ENCODE results near the gene ARHGAP26. TPM values are rescaled to one million over a fixed set of nuclear protein-coding genes. Genes with fewer than 3 reads are reported as not detected.

ARHGAP26 gene
- total and polyA plus RNA-seq, 2 experiments from 2014 or later = 9.5 to 16.8 TPM

DNA sequence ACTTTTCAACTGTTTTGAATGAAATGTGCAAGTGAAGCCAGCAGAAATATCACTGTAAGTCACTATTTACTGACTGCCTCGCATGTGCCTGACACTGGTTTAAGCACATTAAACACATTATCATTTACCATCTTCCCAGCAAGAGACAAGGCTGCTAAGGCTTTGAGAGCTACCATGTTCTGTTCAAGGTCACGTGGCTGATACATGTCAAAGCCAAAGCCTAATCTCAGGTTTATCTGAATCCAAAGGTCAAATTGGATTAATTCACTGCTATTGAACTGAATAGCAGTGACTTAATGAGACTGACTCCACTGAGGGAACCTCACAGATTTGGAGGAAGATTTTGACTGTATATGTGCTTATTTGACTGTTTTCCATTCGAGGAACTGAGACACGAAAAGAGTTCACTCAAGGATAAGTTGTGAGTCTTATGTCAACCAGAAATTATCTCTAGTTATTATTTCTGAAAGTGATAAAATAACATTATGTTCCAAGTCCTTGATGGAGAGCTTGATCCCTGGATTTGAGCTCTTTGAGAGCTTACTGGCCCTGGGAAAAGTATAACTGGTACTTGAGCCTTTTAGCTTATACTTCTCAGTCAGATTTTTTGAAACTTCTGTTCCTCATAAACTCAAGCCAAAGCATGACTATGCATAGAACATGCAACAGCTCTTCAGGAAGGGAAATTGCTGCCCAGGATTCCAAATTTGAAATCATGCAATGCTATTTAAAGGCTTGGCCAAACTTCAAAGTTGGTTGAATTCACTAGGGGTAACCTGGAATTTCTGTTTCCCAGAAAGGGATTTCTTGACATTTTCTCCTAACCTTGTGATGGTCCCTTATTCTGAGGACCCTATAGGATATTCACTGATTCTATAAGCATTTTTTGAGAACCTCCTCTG lies 23.4 kb upstream of the ARHGAP26 start:
- H3K36me3 Mint-ChIP-seq (ENCODE audit: low read depth) = no peaks in the 10 kb centered on the region
- no peak overlapping the region for H3K27ac ChIP-seq (ENCODE audit: low read depth)
- peaks cover 16% of the 10 kb centered on the region for H3K4me1 Mint-ChIP-seq
- H4K20me1 ChIP-seq (replicated peaks; ENCODE audit: insufficient read depth) = peaks cover 3% of the 10 kb centered on the region; the same call in 1 of the 2 replicates
- H3K27me3 Mint-ChIP-seq (ENCODE audit: insufficient read depth, low read depth, poor library complexity) = peaks cover 5% of the 10 kb centered on the region
- no peaks in the 10 kb centered on the region for H3K9me2 ChIP-seq (ENCODE audit: insufficient read depth)
- no peak overlapping the region for H3K4me3 Mint-ChIP-seq
- no peak overlapping the region for H3K27ac Mint-ChIP-seq
- no peaks in the 10 kb centered on the region for H3F3A ChIP-seq (replicated peaks; ENCODE audit: low read depth)
- H3K79me2 ChIP-seq (replicated peaks; ENCODE audit: insufficient read depth) = no peaks in the 10 kb centered on the region
- H3K9me3 Mint-ChIP-seq = no peaks in the 10 kb centered on the region
- no peak overlapping the region for H3K4me3 ChIP-seq
- no peak overlapping the region for H3K4me2 ChIP-seq
- H2AFZ ChIP-seq = no peak overlapping the region
- H3K36me3 ChIP-seq (ENCODE audit: insufficient read depth) = peaks cover 13% of the 10 kb centered on the region
- H3K27me3 ChIP-seq (ENCODE audit: insufficient read depth) = no peaks in the 10 kb centered on the region
- DNase-seq (ENCODE audit: low spot score) (no peak), ATAC-seq (no peak)
- TF ChIP-seq ZNF114 (CRISPR knock-in tag; IDR thresholded peaks at IDR 0.05) (no peak), JUNB (IDR thresholded peaks at IDR 0.05; ENCODE audit: unreplicated experiment) (no peak), CREB1 (CRISPR knock-in tag; IDR thresholded peaks at IDR 0.05; ENCODE audit: low read depth) (no peak), ZNF462 (CRISPR knock-in tag; IDR thresholded peaks at IDR 0.05) (no peak), EZH2 (IDR thresholded peaks at IDR 0.05; ENCODE audit: low read depth, unreplicated experiment) (no peak), ZNF331 (CRISPR knock-in tag; IDR thresholded peaks at IDR 0.05; ENCODE audit: low read depth) (no peak), EZH2phosphoT487 (IDR thresholded peaks at IDR 0.05; ENCODE audit: unreplicated experiment) (no peak), NANOG (IDR thresholded peaks at IDR 0.05; ENCODE audit: borderline replicate concordance) (no peak), ETS1 (IDR thresholded peaks at IDR 0.05) (no peak), STAT1 (IDR thresholded peaks at IDR 0.05; ENCODE audit: unreplicated experiment) (no peak), REST (IDR thresholded peaks at IDR 0.05; ENCODE audit: unreplicated experiment) (no peak), POLR2AphosphoS5 (IDR thresholded peaks at IDR 0.05; ENCODE audit: low read depth) (no peak)
- TF ChIP-seq, protein P1, sequence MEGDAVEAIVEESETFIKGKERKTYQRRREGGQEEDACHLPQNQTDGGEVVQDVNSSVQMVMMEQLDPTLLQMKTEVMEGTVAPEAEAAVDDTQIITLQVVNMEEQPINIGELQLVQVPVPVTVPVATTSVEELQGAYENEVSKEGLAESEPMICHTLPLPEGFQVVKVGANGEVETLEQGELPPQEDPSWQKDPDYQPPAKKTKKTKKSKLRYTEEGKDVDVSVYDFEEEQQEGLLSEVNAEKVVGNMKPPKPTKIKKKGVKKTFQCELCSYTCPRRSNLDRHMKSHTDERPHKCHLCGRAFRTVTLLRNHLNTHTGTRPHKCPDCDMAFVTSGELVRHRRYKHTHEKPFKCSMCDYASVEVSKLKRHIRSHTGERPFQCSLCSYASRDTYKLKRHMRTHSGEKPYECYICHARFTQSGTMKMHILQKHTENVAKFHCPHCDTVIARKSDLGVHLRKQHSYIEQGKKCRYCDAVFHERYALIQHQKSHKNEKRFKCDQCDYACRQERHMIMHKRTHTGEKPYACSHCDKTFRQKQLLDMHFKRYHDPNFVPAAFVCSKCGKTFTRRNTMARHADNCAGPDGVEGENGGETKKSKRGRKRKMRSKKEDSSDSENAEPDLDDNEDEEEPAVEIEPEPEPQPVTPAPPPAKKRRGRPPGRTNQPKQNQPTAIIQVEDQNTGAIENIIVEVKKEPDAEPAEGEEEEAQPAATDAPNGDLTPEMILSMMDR (conservative IDR thresholded peaks at IDR 0.05; ENCODE audit: low read depth in 2 of 2) = no peak
- peaks cover 18% of the 10 kb centered on the region for H3K4me1 ChIP-seq (ENCODE audit: insufficient read depth)

Measured in GM23338 (cell line).